Nephron progenitor cell (in vitro differentiated cells): ENCODE measurements around the gene SPINK8.
"Not testable (repeated sequence)": the region's sequence is repeated elsewhere in the genome, so short reads cannot be mapped to it uniquely, and the experiment has no call there.

Experiments used
- DNase-seq: peaks from one replicate; pipeline ENCODE4 v3.0.0; 2021
- H3K27ac Mint-ChIP-seq: 2 replicates; pipeline ENCODE4 v1.8.0; 2021; ENCODE audit warnings: mild to moderate bottlenecking, moderate library complexity, mixed read lengths
- H3K27me3 Mint-ChIP-seq: 2 replicates; pipeline ENCODE4 v1.8.0; 2021; ENCODE audit warnings: mild to moderate bottlenecking, low read depth, mixed read lengths; ENCODE audit not compliant: poor library complexity
- H3K36me3 Mint-ChIP-seq: 2 replicates; pipeline ENCODE4 v1.8.0; 2021; ENCODE audit warnings: low read depth, mixed read lengths
- H3K4me1 Mint-ChIP-seq: 2 replicates; pipeline ENCODE4 v1.8.0; 2021; ENCODE audit warnings: mixed read lengths
- H3K4me3 Mint-ChIP-seq: 2 replicates; pipeline ENCODE4 v1.8.0; 2021; ENCODE audit warnings: mild to moderate bottlenecking, moderate library complexity, mixed read lengths
- H3K9me3 Mint-ChIP-seq: 2 replicates; pipeline ENCODE4 v1.8.0; 2021; ENCODE audit warnings: mild to moderate bottlenecking, moderate library complexity, mixed read lengths
- CTCF ChIP-seq: fragments of 200-600 bp; sonication (generic); IDR thresholded peaks from 2 replicates; pipeline ENCODE4 v1.5.0; 2021; ENCODE audit warnings: antibody characterized with exemption

Gene SPINK8

GRCh38 chr3:48334605-48335004, 1.1 kb upstream of the SPINK8 start:
- H3K27me3 Mint-ChIP-seq, result peaks cover 10% of the 10 kb centered on the region
- no peaks in the 10 kb centered on the region for H3K9me3 Mint-ChIP-seq

GRCh38 chr3:48331706-48332435, 1.6 kb downstream of the SPINK8 start:
- not testable (repeated sequence) for H3K27me3 Mint-ChIP-seq, H3K4me1 Mint-ChIP-seq, H3K27ac Mint-ChIP-seq, H3K4me3 Mint-ChIP-seq, H3K36me3 Mint-ChIP-seq, DNase-seq, H3K9me3 Mint-ChIP-seq

More at GRCh38 chr3:48334605-48335004, 1.1 kb upstream of the SPINK8 start:
- H3K27ac Mint-ChIP-seq, result no peak overlapping the region
- H3K4me3 Mint-ChIP-seq, result no peak overlapping the region
- no peak for DNase-seq
- no peaks in the 10 kb centered on the region for H3K36me3 Mint-ChIP-seq
- H3K4me1 Mint-ChIP-seq, result no peaks in the 10 kb centered on the region
- no peak for TF ChIP-seq CTCF

GRCh38 chr3:48320996-48321395, 12.5 kb downstream of the SPINK8 start:
- H3K4me1 Mint-ChIP-seq, result no peaks in the 10 kb centered on the region
- H3K4me3 Mint-ChIP-seq, result no peak overlapping the region
- H3K27ac Mint-ChIP-seq, result no peak overlapping the region
- DNase-seq, result no peak
- peaks cover 3% of the 10 kb centered on the region for H3K36me3 Mint-ChIP-seq
- peaks cover 25% of the 10 kb centered on the region for H3K27me3 Mint-ChIP-seq
- no peak for TF ChIP-seq CTCF
- H3K9me3 Mint-ChIP-seq, result peaks cover 33% of the 10 kb centered on the region

- Mint-ChIP-seq H3K27ac (no peak overlapping the region), H3K9me3 (peaks cover 41% of the 10 kb centered on the region), H3K4me3 (no peak overlapping the region), H3K4me1 (no peaks in the 10 kb centered on the region), H3K36me3 (peaks cover 8% of the 10 kb centered on the region), H3K27me3 (peaks cover 17% of the 10 kb centered on the region)
- DNase-seq, result no peak
- TF ChIP-seq CTCF, result no peak
Observed at GRCh38 chr3:48318713-48319468, 14.6 kb downstream of the SPINK8 start.

GRCh38 chr3:48314542-48314941, 18.9 kb downstream of the SPINK8 start:
- Mint-ChIP-seq H3K9me3 (peaks cover 59% of the 10 kb centered on the region), H3K27me3 (peaks cover 16% of the 10 kb centered on the region), H3K36me3 (peaks cover 8% of the 10 kb centered on the region), H3K4me3 (no peak overlapping the region), H3K4me1 (no peaks in the 10 kb centered on the region), H3K27ac (no peak overlapping the region)
- DNase-seq, result no peak
- TF ChIP-seq CTCF, result no peak

GRCh38 chr3:48306860-48307530, 26.5 kb downstream of the SPINK8 start:
- TF ChIP-seq CTCF, result no peak
- DNase-seq, result no peak
- peaks cover 60% of the 10 kb centered on the region for H3K27me3 Mint-ChIP-seq
- no peak overlapping the region for H3K4me3 Mint-ChIP-seq
- H3K9me3 Mint-ChIP-seq, result peaks cover 25% of the 10 kb centered on the region
- no peak overlapping the region for H3K27ac Mint-ChIP-seq
- H3K4me1 Mint-ChIP-seq, result peaks cover 8% of the 10 kb centered on the region
- peaks cover 15% of the 10 kb centered on the region for H3K36me3 Mint-ChIP-seq
